Measurements from ENCODE around the gene SDF2.

SDF2 gene

DNA sequence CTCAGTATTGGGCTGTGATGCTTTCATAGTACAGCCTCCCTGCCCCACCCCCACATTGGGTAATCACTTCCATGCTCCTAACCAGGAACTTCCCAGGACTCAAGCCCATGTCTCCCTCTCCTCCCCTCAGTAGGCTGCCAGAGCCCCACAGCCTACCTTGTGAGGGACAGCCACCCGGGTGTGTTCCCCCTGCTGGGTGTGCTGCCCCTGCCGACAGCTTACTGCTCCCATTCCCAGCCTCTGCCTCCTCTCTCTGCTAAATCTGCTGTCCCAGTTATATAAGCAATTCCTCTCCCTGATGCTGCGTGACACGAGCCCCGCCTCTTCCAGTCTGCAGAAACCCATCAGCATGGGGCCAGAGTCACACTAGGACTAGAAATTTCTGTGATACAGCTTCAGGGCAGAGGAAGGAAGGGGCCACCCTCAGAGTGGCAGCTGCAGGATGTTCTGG lies 47.8 kb downstream of the SDF2 start, which contains the start of gene RSKR:
Gene RSKR (minus strand): TSS at position 255 of the 451 bp plus-strand sequence. CDS start 24 bp downstream, at position 231.
- Histone ChIP-seq H3K9me3 (replicated peaks; ENCODE audit: insufficient read depth, low read length) (no peaks in the 10 kb centered on the region), H3K4me2 (ENCODE audit: low read depth, low read length) (no peak within 1 kb of the TSS), H3K36me3 (replicated peaks; ENCODE audit: insufficient read depth, low read length) (peaks cover 29% of the 10 kb centered on the region), H3K27me3 (replicated peaks; ENCODE audit: insufficient read depth, low read length) (no peaks in the 10 kb centered on the region), H3K27ac (ENCODE audit: low read length) (no peak within 1 kb of the TSS), H3K4me3 (ENCODE audit: low read length) (no peak within 1 kb of the TSS), H3K79me2 (ENCODE audit: low read length) (no peaks in the 10 kb centered on the region), H2AFZ (ENCODE audit: low read length) (no peak within 1 kb of the TSS), H4K20me1 (ENCODE audit: insufficient read depth, low read length) (no peaks in the 10 kb centered on the region), H3K4me1 (ENCODE audit: low read length) (no peaks in the 10 kb centered on the region), H3K9ac (ENCODE audit: low read length) (no peak within 1 kb of the TSS), H3F3A (ENCODE audit: insufficient read depth, low read length) (no peaks in the 10 kb centered on the region; the same call in 1 of the 2 replicates), H3K9me2 (replicated peaks; ENCODE audit: insufficient read depth, low read length) (no peaks in the 10 kb centered on the region)
- DNase-seq, result no peak
- TF ChIP-seq EZH2phosphoT487 (IDR thresholded peaks at IDR 0.05; ENCODE audit: low read length) (no peak), EZH2 (optimal IDR thresholded peaks at IDR 0.05; ENCODE audit: low read depth, low read length) (no peak)
- TF ChIP-seq, protein P1, sequence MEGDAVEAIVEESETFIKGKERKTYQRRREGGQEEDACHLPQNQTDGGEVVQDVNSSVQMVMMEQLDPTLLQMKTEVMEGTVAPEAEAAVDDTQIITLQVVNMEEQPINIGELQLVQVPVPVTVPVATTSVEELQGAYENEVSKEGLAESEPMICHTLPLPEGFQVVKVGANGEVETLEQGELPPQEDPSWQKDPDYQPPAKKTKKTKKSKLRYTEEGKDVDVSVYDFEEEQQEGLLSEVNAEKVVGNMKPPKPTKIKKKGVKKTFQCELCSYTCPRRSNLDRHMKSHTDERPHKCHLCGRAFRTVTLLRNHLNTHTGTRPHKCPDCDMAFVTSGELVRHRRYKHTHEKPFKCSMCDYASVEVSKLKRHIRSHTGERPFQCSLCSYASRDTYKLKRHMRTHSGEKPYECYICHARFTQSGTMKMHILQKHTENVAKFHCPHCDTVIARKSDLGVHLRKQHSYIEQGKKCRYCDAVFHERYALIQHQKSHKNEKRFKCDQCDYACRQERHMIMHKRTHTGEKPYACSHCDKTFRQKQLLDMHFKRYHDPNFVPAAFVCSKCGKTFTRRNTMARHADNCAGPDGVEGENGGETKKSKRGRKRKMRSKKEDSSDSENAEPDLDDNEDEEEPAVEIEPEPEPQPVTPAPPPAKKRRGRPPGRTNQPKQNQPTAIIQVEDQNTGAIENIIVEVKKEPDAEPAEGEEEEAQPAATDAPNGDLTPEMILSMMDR (IDR thresholded peaks at IDR 0.05; ENCODE audit: low read length), result no peak

DNA sequence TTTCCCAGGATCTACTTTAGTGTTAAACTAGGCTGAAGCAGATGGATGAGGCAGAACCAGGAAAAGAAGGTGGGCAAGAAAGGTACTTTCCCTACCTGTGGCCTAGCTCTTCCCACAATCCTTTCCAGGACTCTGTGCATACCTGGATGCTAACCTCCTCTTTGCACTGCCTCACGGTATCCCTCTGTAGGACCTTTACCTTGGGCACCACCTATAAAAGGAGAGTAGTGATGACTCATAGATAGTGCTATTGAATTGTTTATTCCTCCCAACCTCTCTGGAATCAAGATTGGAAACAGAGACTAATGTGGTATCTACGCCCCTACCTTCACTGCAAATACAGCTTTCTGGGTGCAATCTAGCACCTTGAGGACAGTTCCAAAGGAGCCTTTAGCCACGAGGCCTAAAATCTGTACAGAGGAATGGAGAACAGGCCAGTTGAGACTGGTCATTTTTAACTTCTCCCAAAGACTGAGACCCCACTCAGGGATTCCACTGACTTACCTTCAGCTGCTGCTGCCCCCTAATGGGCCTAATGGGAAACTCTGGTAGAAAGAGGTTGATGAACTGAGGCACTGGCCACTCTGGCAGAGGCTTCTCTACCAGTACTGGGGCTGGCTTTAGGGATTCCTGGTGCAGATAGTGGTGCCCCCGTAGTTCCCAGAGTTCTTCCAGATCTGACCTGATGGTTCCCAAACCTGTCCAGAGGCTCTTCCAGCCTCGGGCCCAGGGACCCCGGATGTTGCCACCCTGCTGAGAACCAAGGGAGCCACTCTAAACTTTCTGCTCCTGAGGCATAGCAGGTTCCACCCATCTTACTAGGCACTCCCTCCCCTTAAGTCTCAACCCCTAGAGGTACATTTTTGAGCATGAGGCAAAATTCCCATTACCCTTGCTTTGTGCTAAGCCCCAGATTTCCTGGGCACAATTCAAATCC lies 48.5 kb downstream of the SDF2 start:
- Histone ChIP-seq H4K20me1 (ENCODE audit: insufficient read depth, low read length) (no peaks in the 10 kb centered on the region), H3K9me3 (replicated peaks; ENCODE audit: insufficient read depth, low read length) (no peaks in the 10 kb centered on the region), H3K9me2 (replicated peaks; ENCODE audit: insufficient read depth, low read length) (no peaks in the 10 kb centered on the region), H3K9ac (ENCODE audit: low read length) (no peak overlapping the region), H3K4me2 (ENCODE audit: low read depth, low read length) (no peak overlapping the region), H3K4me3 (ENCODE audit: low read length) (no peak overlapping the region), H3K27ac (ENCODE audit: low read length) (no peak overlapping the region), H3K27me3 (replicated peaks; ENCODE audit: insufficient read depth, low read length) (no peaks in the 10 kb centered on the region), H3K36me3 (replicated peaks; ENCODE audit: insufficient read depth, low read length) (peaks cover 24% of the 10 kb centered on the region), H3K4me1 (ENCODE audit: low read length) (no peaks in the 10 kb centered on the region), H2AFZ (ENCODE audit: low read length) (no peak overlapping the region), H3F3A (ENCODE audit: insufficient read depth, low read length) (no peaks in the 10 kb centered on the region; the same call in 1 of the 2 replicates), H3K79me2 (ENCODE audit: low read length) (no peaks in the 10 kb centered on the region)
- no peak for TF ChIP-seq EZH2phosphoT487 (IDR thresholded peaks at IDR 0.05; ENCODE audit: low read length)
- TF ChIP-seq, protein P1 (IDR thresholded peaks at IDR 0.05; ENCODE audit: low read length), result peak; percentile 65
- no peak for TF ChIP-seq EZH2 (optimal IDR thresholded peaks at IDR 0.05; ENCODE audit: low read depth, low read length)
- peak; percentile 27 for DNase-seq

DNA sequence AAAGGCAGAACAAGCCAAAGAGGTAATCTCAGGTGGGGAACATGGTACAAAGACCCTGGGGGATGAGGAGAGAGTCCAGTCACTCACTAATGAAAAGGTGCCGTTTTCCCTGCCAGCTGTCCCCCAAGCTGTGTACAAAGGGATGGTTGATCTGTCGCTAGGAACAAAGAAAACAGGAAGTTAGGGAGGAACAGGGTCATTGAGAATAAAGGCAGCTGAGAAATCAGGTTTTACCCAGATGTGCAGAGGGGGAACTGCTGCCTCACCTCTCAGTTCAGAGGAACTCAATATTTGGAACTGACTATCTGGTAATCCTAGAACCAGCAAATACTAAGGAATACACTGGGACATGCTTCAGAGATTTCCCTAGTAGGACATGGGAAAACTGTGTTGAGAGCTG lies 49.2 kb downstream of the SDF2 start:
- Histone ChIP-seq H3K4me3 (ENCODE audit: low read length) (no peak overlapping the region), H3K27ac (ENCODE audit: low read length) (no peak overlapping the region), H3K79me2 (ENCODE audit: low read length) (no peaks in the 10 kb centered on the region), H3K36me3 (replicated peaks; ENCODE audit: insufficient read depth, low read length) (peaks cover 24% of the 10 kb centered on the region), H3K27me3 (replicated peaks; ENCODE audit: insufficient read depth, low read length) (no peaks in the 10 kb centered on the region), H2AFZ (ENCODE audit: low read length) (no peak overlapping the region), H3K9ac (ENCODE audit: low read length) (no peak overlapping the region), H3K9me3 (replicated peaks; ENCODE audit: insufficient read depth, low read length) (no peaks in the 10 kb centered on the region), H4K20me1 (ENCODE audit: insufficient read depth, low read length) (no peaks in the 10 kb centered on the region), H3K9me2 (replicated peaks; ENCODE audit: insufficient read depth, low read length) (no peaks in the 10 kb centered on the region), H3K4me1 (ENCODE audit: low read length) (no peaks in the 10 kb centered on the region), H3F3A (ENCODE audit: insufficient read depth, low read length) (no peaks in the 10 kb centered on the region; the same call in 1 of the 2 replicates), H3K4me2 (ENCODE audit: low read depth, low read length) (no peak overlapping the region)
- TF ChIP-seq EZH2 (optimal IDR thresholded peaks at IDR 0.05; ENCODE audit: low read depth, low read length) (no peak), EZH2phosphoT487 (IDR thresholded peaks at IDR 0.05; ENCODE audit: low read length) (no peak)
- TF ChIP-seq, protein P1 (IDR thresholded peaks at IDR 0.05; ENCODE audit: low read length), result no peak
- DNase-seq, result no peak
